Chondrocyte (in vitro differentiated cells): ENCODE measurements around the gene S100A13. TPM values are rescaled to one million over a fixed set of nuclear protein-coding genes. Genes with fewer than 3 reads are reported as not detected.

Source experiments
- DNase-seq: peaks from one replicate; pipeline ENCODE4 v3.0.0; 2021; ENCODE audit warnings: mixed read lengths, low spot score
- H3K27ac Mint-ChIP-seq: one replicate; pipeline ENCODE4 v1.8.0; 2021; ENCODE audit warnings: mild to moderate bottlenecking, moderate library complexity, mixed read lengths; ENCODE audit not compliant: unreplicated experiment
- H3K27me3 Mint-ChIP-seq: 2 replicates; pipeline ENCODE4 v1.8.0; 2021; ENCODE audit warnings: low read depth, mixed read lengths
- H3K36me3 Mint-ChIP-seq: 2 replicates; pipeline ENCODE4 v1.8.0; 2021; ENCODE audit warnings: low read depth, mixed read lengths
- H3K4me1 Mint-ChIP-seq: 2 replicates; pipeline ENCODE4 v1.8.0; 2021; ENCODE audit warnings: low read depth, mild to moderate bottlenecking, mixed read lengths
- H3K4me3 Mint-ChIP-seq: one replicate; pipeline ENCODE4 v1.8.0; 2021; ENCODE audit warnings: mild to moderate bottlenecking, moderate library complexity, mixed read lengths; ENCODE audit not compliant: unreplicated experiment
- H3K9me3 Mint-ChIP-seq: 2 replicates; pipeline ENCODE4 v1.8.0; 2021; ENCODE audit warnings: low read depth, mixed read lengths
- CTCF ChIP-seq: fragments of 200-600 bp; sonication (generic); IDR thresholded peaks from 2 replicates; pipeline ENCODE4 v1.5.0; 2021; ENCODE audit warnings: antibody characterized with exemption, mild to moderate bottlenecking, moderate library complexity
- total RNA-seq: library from RNA; stranded (reverse); gene quantifications from 3 replicates; pipeline ENCODE4 v1.2.1, GENCODE V29; 2021

S100A13 gene
- total RNA-seq, 1 donor from 2014 or later = 113 TPM

- TF ChIP-seq CTCF = no peak
- no peaks in the 10 kb centered on the region for H3K9me3 Mint-ChIP-seq
- no peak overlapping the region for H3K4me3 Mint-ChIP-seq
- no peaks in the 10 kb centered on the region for H3K27me3 Mint-ChIP-seq
- DNase-seq = no peak
- H3K4me1 Mint-ChIP-seq = peaks cover 5% of the 10 kb centered on the region
- peaks cover 10% of the 10 kb centered on the region for H3K36me3 Mint-ChIP-seq
- no peak overlapping the region for H3K27ac Mint-ChIP-seq
Observed at GRCh38 chr1:153602749-153603148, 24.6 kb downstream of the S100A13 start.

GRCh38 chr1:153599847-153600246 is 27.5 kb downstream of the S100A13 start:
- DNase-seq = no peak
- no peak overlapping the region for H3K4me3 Mint-ChIP-seq
- TF ChIP-seq CTCF = no peak
- H3K27ac Mint-ChIP-seq = no peak overlapping the region
- peaks cover 3% of the 10 kb centered on the region for H3K4me1 Mint-ChIP-seq
- H3K27me3 Mint-ChIP-seq = no peaks in the 10 kb centered on the region
- H3K9me3 Mint-ChIP-seq = no peaks in the 10 kb centered on the region
- H3K36me3 Mint-ChIP-seq = peaks cover 4% of the 10 kb centered on the region

DNA sequence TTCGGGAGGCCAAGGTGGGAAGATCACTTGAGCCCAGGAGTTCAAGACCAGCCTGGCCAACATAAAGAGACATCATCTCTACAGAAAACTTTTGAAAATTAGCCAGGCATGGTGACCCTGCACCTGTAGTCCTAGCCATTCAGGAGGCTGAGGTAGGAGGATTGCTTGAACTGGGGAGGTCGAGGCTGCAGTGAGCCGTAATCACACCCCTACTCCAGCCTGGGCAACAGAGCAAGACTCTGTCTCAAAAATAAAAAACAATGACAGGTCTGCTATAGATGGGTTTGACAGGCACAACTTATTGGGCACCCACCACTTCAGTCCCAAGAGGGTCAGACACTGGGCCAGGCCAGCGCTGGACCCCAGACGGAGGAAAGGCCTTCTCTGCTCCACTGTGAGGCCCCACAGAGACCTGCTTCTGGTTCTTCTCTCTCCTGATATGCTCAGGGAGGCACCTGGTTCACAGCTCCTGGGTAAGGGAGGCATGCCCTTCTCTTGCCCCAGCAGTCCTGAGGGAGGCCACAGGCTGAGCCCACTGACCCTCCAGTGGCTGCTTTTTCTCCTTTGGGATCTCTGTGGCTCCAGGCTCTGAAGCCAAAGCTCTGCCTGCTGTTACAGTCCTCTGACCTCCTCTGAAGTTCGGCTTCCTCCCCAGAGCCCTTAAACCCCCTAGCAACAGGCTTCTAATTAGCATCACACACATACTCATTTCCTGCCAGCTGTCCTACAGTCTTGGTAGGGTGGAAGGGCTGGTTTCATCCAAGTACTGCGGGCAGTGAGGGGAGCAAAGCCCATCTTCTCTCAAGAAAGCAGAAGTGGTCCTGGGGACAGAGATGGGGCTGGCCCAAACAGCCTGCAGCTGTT is 28.8 kb downstream of the S100A13 start:
- Mint-ChIP-seq H3K27ac (no peak overlapping the region), H3K9me3 (no peaks in the 10 kb centered on the region), H3K36me3 (peaks cover 4% of the 10 kb centered on the region), H3K27me3 (no peaks in the 10 kb centered on the region), H3K4me3 (no peak overlapping the region), H3K4me1 (peaks cover 3% of the 10 kb centered on the region)
- DNase-seq = no peak
- TF ChIP-seq CTCF = no peak

DNA sequence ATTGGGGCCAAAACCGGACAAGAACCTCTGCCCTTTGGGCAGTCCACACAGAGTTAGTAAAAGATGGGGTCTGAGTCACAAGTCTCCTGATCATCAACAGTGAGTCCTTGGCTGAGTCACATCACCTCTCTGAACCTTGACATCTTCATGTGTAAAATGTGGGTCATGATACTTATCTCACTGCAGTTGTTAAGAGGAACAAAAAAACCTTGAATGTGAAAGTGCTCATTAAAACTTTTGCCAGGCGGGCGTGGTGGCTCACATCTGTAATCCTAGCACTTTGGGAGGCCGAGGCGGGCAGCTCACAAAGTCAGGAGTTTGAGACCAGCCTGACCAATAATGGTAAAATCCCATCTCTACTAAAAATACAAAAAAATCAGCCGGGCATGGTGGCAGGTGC is 30.1 kb downstream of the S100A13 start:
- Mint-ChIP-seq H3K27me3 (no peaks in the 10 kb centered on the region), H3K4me1 (peaks cover 3% of the 10 kb centered on the region), H3K4me3 (no peak overlapping the region), H3K9me3 (no peaks in the 10 kb centered on the region), H3K36me3 (peaks cover 4% of the 10 kb centered on the region), H3K27ac (no peak overlapping the region)
- DNase-seq = no peak
- TF ChIP-seq CTCF = no peak

DNA sequence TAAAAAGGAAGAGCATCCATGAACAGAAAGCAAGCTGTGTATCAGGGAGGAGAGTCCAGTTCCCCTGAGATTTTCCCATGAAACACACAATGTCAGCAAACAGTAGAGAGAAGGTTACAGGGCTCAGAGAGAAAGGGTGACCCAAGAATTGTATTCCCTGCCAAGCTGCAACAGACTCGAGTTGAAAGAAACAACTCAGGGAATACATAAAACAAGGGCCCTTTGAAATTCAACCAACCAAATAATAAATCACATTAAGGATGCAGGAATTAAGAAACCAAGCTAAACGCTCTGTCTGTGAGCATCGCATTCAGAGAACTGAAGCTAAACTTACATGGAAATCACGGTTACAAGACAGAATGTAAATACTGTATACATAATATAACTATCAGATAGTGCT is 34.6 kb downstream of the S100A13 start:
- TF ChIP-seq CTCF = no peak
- H3K36me3 Mint-ChIP-seq = no peaks in the 10 kb centered on the region
- no peak for DNase-seq
- no peaks in the 10 kb centered on the region for H3K27me3 Mint-ChIP-seq
- no peak overlapping the region for H3K4me3 Mint-ChIP-seq
- no peak overlapping the region for H3K27ac Mint-ChIP-seq
- no peaks in the 10 kb centered on the region for H3K4me1 Mint-ChIP-seq
- H3K9me3 Mint-ChIP-seq = no peaks in the 10 kb centered on the region
